ENCODE data around the gene SPIN4. TPM values are rescaled to one million over a fixed set of nuclear protein-coding genes. Genes with fewer than 3 reads are reported as not detected.
"Not testable (repeated sequence)": the region's sequence is repeated elsewhere in the genome, so short reads cannot be mapped to it uniquely, and the experiment has no call there.

The SPIN4 gene
- polyA plus RNA-seq (2012; ENCODE audit: insufficient read depth, insufficient read length): 5.1 TPM

GRCh38 chrX:63350941-63351616 is at the start of gene SPIN4:
TSS of gene SPIN4 (minus strand) at chrX:63351332. CDS start at chrX:63350819, 513 bp downstream.
- peak; percentile 44 for DNase-seq (ENCODE audit: low read depth, low spot score)
- peak within 1 kb of the TSS; percentile 68 for H3K4me3 ChIP-seq (ENCODE audit: low read length)

GRCh38 chrX:63400340-63400739 is 49.2 kb upstream of the SPIN4 start:
- no peak for DNase-seq (ENCODE audit: low read depth, low spot score)
- no peak overlapping the region for H3K4me3 ChIP-seq (ENCODE audit: low read length)

GRCh38 chrX:63394872-63395271 is 43.7 kb upstream of the SPIN4 start:
- no peak for DNase-seq (ENCODE audit: low read depth, low spot score)
- no peak overlapping the region for H3K4me3 ChIP-seq (ENCODE audit: low read length)

DNA sequence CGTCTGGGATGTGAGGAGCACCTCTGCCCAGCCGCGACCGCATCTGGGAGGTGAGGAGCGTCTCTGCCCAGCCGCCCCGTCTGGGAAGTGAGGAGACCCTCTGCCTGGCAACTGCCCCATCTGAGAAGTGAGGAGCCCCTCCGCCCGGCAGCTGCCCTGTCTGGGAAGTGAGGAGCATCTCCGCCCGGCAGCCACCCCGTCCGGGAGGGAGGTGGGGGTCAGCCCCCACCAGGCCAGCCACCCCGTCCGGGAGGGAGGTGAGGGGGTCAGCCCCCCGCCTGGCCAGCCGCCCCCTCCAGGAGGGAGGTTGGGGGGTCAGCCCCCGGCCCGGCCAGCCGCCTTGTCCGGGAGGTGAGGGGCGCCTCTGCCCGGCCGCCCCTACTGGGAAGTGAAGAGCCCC is 42.0 kb upstream of the SPIN4 start:
- DNase-seq (ENCODE audit: low read depth, low spot score); H3K4me3 ChIP-seq (ENCODE audit: low read length): not testable (repeated sequence)

- no peak overlapping the region for H3K4me3 ChIP-seq (ENCODE audit: low read length)
- DNase-seq (ENCODE audit: low read depth, low spot score): no peak
Observed at GRCh38 chrX:63387411-63387810, 36.3 kb upstream of the SPIN4 start.

DNA sequence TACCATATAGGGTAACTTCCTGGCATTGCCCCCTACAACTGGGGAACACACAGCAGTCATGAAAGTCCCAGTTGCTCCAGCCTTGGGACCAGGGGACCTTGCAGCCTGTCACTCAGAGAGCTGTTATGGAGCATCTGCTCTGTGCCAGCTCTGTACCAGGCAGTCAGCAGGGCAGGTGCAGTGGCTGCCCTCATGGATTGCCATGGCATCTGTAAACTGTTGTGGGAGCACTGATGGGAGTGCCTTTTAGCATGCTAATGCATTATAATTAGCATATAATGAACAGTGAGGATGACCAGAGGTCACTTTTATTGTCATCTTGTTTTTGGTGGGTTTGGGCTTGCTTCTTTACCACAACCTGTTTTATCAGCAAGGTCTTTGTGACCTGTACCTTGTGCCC is 33.1 kb upstream of the SPIN4 start:
- not testable (repeated sequence) for DNase-seq (ENCODE audit: low read depth, low spot score); H3K4me3 ChIP-seq (ENCODE audit: low read length)

GRCh38 chrX:63373012-63373411 is 21.9 kb upstream of the SPIN4 start:
- H3K4me3 ChIP-seq (ENCODE audit: low read length); DNase-seq (ENCODE audit: low read depth, low spot score): not testable (repeated sequence)

DNA sequence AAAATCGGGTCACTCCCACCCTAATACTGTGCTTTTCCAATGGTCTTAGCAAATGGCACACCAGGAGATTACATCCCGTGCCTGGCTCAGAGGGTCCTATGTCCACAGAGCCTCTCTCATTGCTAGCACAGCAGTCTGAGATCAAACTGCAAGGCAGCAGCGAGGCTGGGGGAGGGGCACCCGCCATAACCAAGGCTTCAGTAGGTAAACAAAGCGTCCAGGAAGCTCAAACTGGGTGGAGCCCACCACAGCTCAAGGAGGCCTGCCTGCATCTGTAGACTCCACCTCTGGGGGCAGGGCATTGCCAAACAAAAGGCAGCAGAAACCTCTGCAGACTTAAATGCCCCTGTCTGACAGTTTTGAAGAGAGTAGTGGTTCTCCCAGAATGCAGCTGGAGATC is 16.6 kb upstream of the SPIN4 start:
- not testable (repeated sequence) for H3K4me3 ChIP-seq (ENCODE audit: low read length); DNase-seq (ENCODE audit: low read depth, low spot score)

DNA sequence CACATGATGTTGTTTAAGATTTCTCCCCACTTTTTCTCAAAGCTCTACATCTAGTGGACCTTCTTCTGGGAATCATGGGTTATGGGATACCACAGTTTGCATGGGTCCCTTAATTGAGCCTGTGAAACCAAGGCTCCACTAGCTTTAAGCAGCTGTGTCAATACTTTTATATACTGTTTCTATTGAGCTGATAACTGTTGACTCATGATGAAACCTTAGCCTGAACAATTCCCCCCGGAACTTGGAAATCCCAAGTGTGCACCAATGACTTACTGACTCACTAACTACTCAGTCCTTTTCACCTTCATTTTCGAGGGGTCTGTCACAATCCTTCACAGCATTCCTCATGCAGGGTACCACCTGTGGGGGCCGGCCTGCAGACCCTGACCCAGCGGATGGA is 12.7 kb upstream of the SPIN4 start:
- H3K4me3 ChIP-seq (ENCODE audit: low read length): no peak overlapping the region
- no peak for DNase-seq (ENCODE audit: low read depth, low spot score)

DNA sequence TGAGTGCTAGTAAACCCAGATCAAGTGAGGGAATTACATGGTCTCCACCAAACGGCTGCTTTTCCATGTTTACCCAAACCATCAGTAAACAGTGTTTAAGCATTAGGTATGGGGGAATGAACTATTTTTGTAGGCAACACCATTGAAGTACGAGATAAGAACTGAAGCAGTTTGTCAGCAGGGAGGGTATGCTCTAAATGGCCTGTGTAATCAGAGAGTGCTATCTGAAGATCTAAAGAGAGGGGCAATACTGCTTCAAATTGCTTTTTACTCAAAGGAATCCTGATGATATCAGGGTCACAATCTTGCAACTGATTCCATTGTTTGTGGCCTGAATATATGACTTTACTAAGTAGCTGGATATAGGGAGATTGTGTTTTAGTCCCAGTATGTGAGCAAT is 10.4 kb upstream of the SPIN4 start:
- no peak for DNase-seq (ENCODE audit: low read depth, low spot score)
- no peak overlapping the region for H3K4me3 ChIP-seq (ENCODE audit: low read length)

- H3K4me3 ChIP-seq (ENCODE audit: low read length): no peak overlapping the region
- DNase-seq (ENCODE audit: low read depth, low spot score): peak; percentile 15
Observed at GRCh38 chrX:63354484-63354883, 3.4 kb upstream of the SPIN4 start.

GRCh38 chrX:63350465-63350877 is 661 bp downstream of the SPIN4 start:
- DNase-seq (ENCODE audit: low read depth, low spot score): peak; percentile 8
- H3K4me3 ChIP-seq (ENCODE audit: low read length): peak overlapping the region; percentile 68

- peak; percentile 2 for DNase-seq (ENCODE audit: low read depth, low spot score)
- H3K4me3 ChIP-seq (ENCODE audit: low read length): no peak overlapping the region
Observed at GRCh38 chrX:63349307-63349706, 1.8 kb downstream of the SPIN4 start.

GRCh38 chrX:63330681-63331080 is 20.5 kb downstream of the SPIN4 start:
- no peak overlapping the region for H3K4me3 ChIP-seq (ENCODE audit: low read length)
- no peak for DNase-seq (ENCODE audit: low read depth, low spot score)

- H3K4me3 ChIP-seq (ENCODE audit: low read length): no peak overlapping the region
- no peak for DNase-seq (ENCODE audit: low read depth, low spot score)
Observed at GRCh38 chrX:63327788-63328187, 23.3 kb downstream of the SPIN4 start.

GRCh38 chrX:63299596-63299995 is 51.5 kb downstream of the SPIN4 start:
- H3K4me3 ChIP-seq (ENCODE audit: low read length): no peak overlapping the region
- DNase-seq (ENCODE audit: low read depth, low spot score): no peak
